ENCODE data around the gene RAB3GAP1.
"Not testable (repeated sequence)": the region's sequence is repeated elsewhere in the genome, so short reads cannot be mapped to it uniquely, and the experiment has no call there.

Gene RAB3GAP1

GRCh38 chr2:135113322-135113721 lies 61.2 kb downstream of the RAB3GAP1 start:
- no peak for DNase-seq

GRCh38 chr2:135119582-135119981 lies 67.5 kb downstream of the RAB3GAP1 start:
- DNase-seq = no peak

GRCh38 chr2:135121016-135121657 lies 69.0 kb downstream of the RAB3GAP1 start:
- no peak for DNase-seq

GRCh38 chr2:135121658-135122039 lies 69.6 kb downstream of the RAB3GAP1 start:
- DNase-seq = not testable (repeated sequence)

- DNase-seq = no peak
Measured at GRCh38 chr2:135124924-135125886, 73.1 kb downstream of the RAB3GAP1 start.

GRCh38 chr2:135125940-135126339 lies 73.8 kb downstream of the RAB3GAP1 start:
- DNase-seq = no peak

GRCh38 chr2:135130751-135131150 lies 78.7 kb downstream of the RAB3GAP1 start:
- no peak for DNase-seq

- DNase-seq = no peak
Measured at GRCh38 chr2:135132314-135132713, 80.2 kb downstream of the RAB3GAP1 start.

- DNase-seq = no peak
Measured at GRCh38 chr2:135140606-135141005, 88.5 kb downstream of the RAB3GAP1 start.

GRCh38 chr2:135142323-135142722 lies 90.2 kb downstream of the RAB3GAP1 start:
- DNase-seq = no peak

- no peak for DNase-seq
Measured at GRCh38 chr2:135144343-135144742, 92.3 kb downstream of the RAB3GAP1 start.

GRCh38 chr2:135149251-135149650 lies 97.2 kb downstream of the RAB3GAP1 start:
- no peak for DNase-seq

GRCh38 chr2:135150725-135151124 lies 98.6 kb downstream of the RAB3GAP1 start:
- no peak for DNase-seq

- no peak for DNase-seq
Measured at GRCh38 chr2:135151615-135152014, 99.5 kb downstream of the RAB3GAP1 start.

GRCh38 chr2:135152361-135152760 lies 100.3 kb downstream of the RAB3GAP1 start:
- no peak for DNase-seq

GRCh38 chr2:135154962-135155361 lies 102.9 kb downstream of the RAB3GAP1 start:
- no peak for DNase-seq

- no peak for DNase-seq
Measured at GRCh38 chr2:135157856-135158255, 105.8 kb downstream of the RAB3GAP1 start.

GRCh38 chr2:135159191-135159590 lies 107.1 kb downstream of the RAB3GAP1 start:
- DNase-seq = no peak

GRCh38 chr2:135162377-135162776 lies 110.3 kb downstream of the RAB3GAP1 start:
- DNase-seq = no peak

- DNase-seq = no peak
Measured at GRCh38 chr2:135162786-135163185, 110.7 kb downstream of the RAB3GAP1 start.

GRCh38 chr2:135163306-135163705 lies 111.2 kb downstream of the RAB3GAP1 start:
- DNase-seq = no peak

- DNase-seq = no peak
Measured at GRCh38 chr2:135163901-135164300, 111.8 kb downstream of the RAB3GAP1 start.

GRCh38 chr2:135164431-135164830 lies 112.3 kb downstream of the RAB3GAP1 start:
- DNase-seq = no peak

- DNase-seq = no peak
Measured at GRCh38 chr2:135167273-135167672, 115.2 kb downstream of the RAB3GAP1 start.

All from NCI-H774 (cell line).